GM18498 (cell line): ENCODE measurements around the gene FAM168A.

Experiments used
- ATAC-seq: cut with Tn5 transposase; IDR thresholded peaks from one replicate; pipeline ENCODE4 v1.9.1; 2021; ENCODE audit warnings: mild to moderate bottlenecking, moderate library complexity; ENCODE audit not compliant: unreplicated experiment

The FAM168A gene

DNA sequence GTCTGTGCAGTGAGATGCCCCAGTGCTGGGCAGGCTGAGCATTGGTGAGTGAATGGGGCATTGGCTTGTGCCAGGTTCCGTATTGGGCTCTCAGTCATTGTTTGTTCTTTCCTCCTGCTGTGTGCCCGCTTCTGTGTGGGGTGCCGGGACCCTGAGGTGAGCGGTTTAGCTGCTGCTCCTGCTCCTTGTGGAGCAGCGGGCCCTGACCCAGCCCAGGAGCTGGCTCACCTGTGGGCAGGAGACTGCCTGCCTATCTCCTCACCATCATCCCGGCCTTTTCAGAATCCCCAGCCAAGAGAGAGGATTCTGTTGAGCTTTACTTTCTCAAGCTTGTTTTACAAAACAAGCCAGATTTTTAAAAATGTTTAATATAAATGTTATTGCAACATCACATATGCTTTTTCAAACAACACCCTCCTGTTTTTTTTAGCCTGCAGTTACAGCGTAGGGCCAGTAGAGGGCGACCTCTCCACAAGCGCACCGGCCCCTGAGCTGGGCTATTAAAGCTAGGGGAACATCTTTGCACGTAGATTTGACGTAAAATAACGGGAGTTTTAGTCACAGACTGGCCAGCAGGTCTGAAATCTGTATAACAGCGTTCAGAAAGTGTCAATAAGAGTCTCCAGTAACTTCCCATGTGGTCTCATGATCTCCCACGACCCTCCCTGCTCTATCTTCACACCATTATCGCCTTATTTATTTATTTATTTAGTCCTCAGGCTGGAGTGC lies 246.8 kb downstream of the FAM168A start:
- ATAC-seq = no peak
